GM23338 (cell line): ENCODE results near the gene SHKBP1. TPM values are rescaled to one million over a fixed set of nuclear protein-coding genes. Genes with fewer than 3 reads are reported as not detected.

ENCODE experiments used
- ATAC-seq: fragments of 200-7000 bp; cut with Tn5 transposase; 3 replicates; pipeline ENCODE4 v1.9.1; 2020
- DNase-seq: peaks from one replicate; pipeline ENCODE4 v3.0.0-alpha.2; 2015; ENCODE audit warnings: low spot score
- H2AFZ ChIP-seq: fragments of 200-600 bp; sonication (generic); 2 replicates; pipeline ENCODE4 v1.8.0; 2016; ENCODE audit warnings: antibody characterized with exemption, mild to moderate bottlenecking, moderate library complexity
- H3F3A ChIP-seq: fragments of 200-600 bp; sonication (generic); replicated peaks from 2 replicates; pipeline ENCODE4 v1.8.0; 2017; ENCODE audit warnings: antibody characterized with exemption, mixed run types, low read depth
- H3K27ac ChIP-seq: fragments of 200-600 bp; sonication (generic); 2 replicates; pipeline ENCODE4 v1.6.1; 2016; ENCODE audit warnings: low read depth
- H3K27me3 ChIP-seq: fragments of 200-600 bp; sonication (generic); 2 replicates; pipeline ENCODE4 v1.8.0; 2016; ENCODE audit warnings: mild to moderate bottlenecking, mixed run types, moderate library complexity; ENCODE audit not compliant: insufficient read depth
- H3K36me3 ChIP-seq: fragments of 200-600 bp; sonication (generic); 2 replicates; pipeline ENCODE4 v1.8.0; 2016; ENCODE audit warnings: mild to moderate bottlenecking; ENCODE audit not compliant: insufficient read depth
- H3K4me1 ChIP-seq: fragments of 200-600 bp; sonication (generic); 2 replicates; pipeline ENCODE4 v1.8.0; 2016; ENCODE audit warnings: mild to moderate bottlenecking, moderate library complexity; ENCODE audit not compliant: insufficient read depth
- H3K4me2 ChIP-seq: fragments of 200-600 bp; sonication (generic); 2 replicates; pipeline ENCODE4 v1.7.1; 2017; ENCODE audit warnings: mixed run types
- H3K4me3 ChIP-seq: fragments of 200-600 bp; sonication (generic); 2 replicates; pipeline ENCODE4 v1.6.1; 2016; ENCODE audit warnings: mixed run types
- H3K79me2 ChIP-seq: fragments of 200-600 bp; sonication (generic); replicated peaks from 2 replicates; pipeline ENCODE4 v1.8.0; 2017; ENCODE audit warnings: mild to moderate bottlenecking; ENCODE audit not compliant: insufficient read depth
- H3K9me2 ChIP-seq: fragments of 200-600 bp; sonication (generic); 2 replicates; pipeline ENCODE4 v1.8.0; 2017; ENCODE audit not compliant: insufficient read depth
- H4K20me1 ChIP-seq: fragments of 200-600 bp; sonication (generic); replicated peaks from 2 replicates; pipeline ENCODE4 v1.8.0; 2017; ENCODE audit warnings: mild to moderate bottlenecking; ENCODE audit not compliant: insufficient read depth
- H3K27ac Mint-ChIP-seq: 2 replicates; pipeline ENCODE4 v1.8.0; 2020; ENCODE audit warnings: inconsistent platforms, mild to moderate bottlenecking, moderate library complexity, mixed read lengths
- H3K27me3 Mint-ChIP-seq: 3 replicates; pipeline ENCODE4 v1.8.0; 2022; ENCODE audit warnings: low read depth, mild to moderate bottlenecking, moderate library complexity, mixed read lengths, inconsistent platforms; ENCODE audit not compliant: insufficient read depth, poor library complexity
- H3K36me3 Mint-ChIP-seq: 3 replicates; pipeline ENCODE4 v1.8.0; 2021; ENCODE audit warnings: low read depth, mild to moderate bottlenecking, inconsistent platforms, moderate library complexity, mixed read lengths
- H3K4me1 Mint-ChIP-seq: 3 replicates; pipeline ENCODE4 v1.8.0; 2020; ENCODE audit warnings: mild to moderate bottlenecking, inconsistent platforms, mixed read lengths
- H3K4me3 Mint-ChIP-seq: 3 replicates; pipeline ENCODE4 v1.8.0; 2021; ENCODE audit warnings: moderate library complexity, mild to moderate bottlenecking, inconsistent platforms, mixed read lengths
- H3K9me3 Mint-ChIP-seq: 3 replicates; pipeline ENCODE4 v1.8.0; 2020; ENCODE audit warnings: moderate library complexity, mild to moderate bottlenecking, inconsistent platforms, mixed read lengths
- CREB1 ChIP-seq: fragments of 250-450 bp; sonication (Bioruptor Pico); IDR thresholded peaks from 2 replicates; pipeline ENCODE4 v1.5.0; 2020; ENCODE audit warnings: low read depth, mild to moderate bottlenecking, moderate library complexity
- CTCF ChIP-seq, 2 experiments: fragments of 200-600 bp in 1 of 2; sonication (generic) in 1 of 2; conservative IDR thresholded peaks; 2 replicates each; pipeline versions ENCODE4 v1.5.1 to v1.6.1; 2016 to 2017; ENCODE audit warnings: antibody characterized with exemption in 2 of 2, low read depth in 2 of 2, mild to moderate bottlenecking in 2 of 2, moderate library complexity in 1 of 2
- ETS1 ChIP-seq: IDR thresholded peaks from 2 replicates; pipeline ENCODE4 v1.6.1; 2016; ENCODE audit warnings: antibody characterized with exemption
- EZH2 ChIP-seq: fragments of 200-600 bp; sonication (generic); IDR thresholded peaks from one replicate; pipeline ENCODE4 v1.8.0; 2017; ENCODE audit warnings: antibody characterized with exemption, mild to moderate bottlenecking, low read depth; ENCODE audit not compliant: unreplicated experiment
- EZH2phosphoT487 ChIP-seq: fragments of 200-600 bp; sonication (generic); IDR thresholded peaks from one replicate; pipeline ENCODE4 v1.8.1; 2018; ENCODE audit warnings: antibody characterized with exemption; ENCODE audit not compliant: unreplicated experiment
- JUNB ChIP-seq: IDR thresholded peaks from one replicate; pipeline ENCODE4 v1.6.1; 2016; ENCODE audit warnings: antibody characterized with exemption; ENCODE audit not compliant: unreplicated experiment
- NANOG ChIP-seq: IDR thresholded peaks from 2 replicates; pipeline ENCODE4 v1.6.1; 2016; ENCODE audit warnings: antibody characterized with exemption, borderline replicate concordance
- POLR2AphosphoS5 ChIP-seq: IDR thresholded peaks from 2 replicates; pipeline ENCODE4 v1.6.1; 2016; ENCODE audit warnings: antibody characterized with exemption, low read depth
- REST ChIP-seq: IDR thresholded peaks from one replicate; pipeline ENCODE4 v1.6.1; 2018; ENCODE audit warnings: antibody characterized with exemption; ENCODE audit not compliant: unreplicated experiment
- STAT1 ChIP-seq: IDR thresholded peaks from one replicate; pipeline ENCODE4 v1.6.1; 2016; ENCODE audit warnings: antibody characterized with exemption; ENCODE audit not compliant: unreplicated experiment
- ZNF114 ChIP-seq: fragments of 250-450 bp; sonication (Bioruptor Pico); IDR thresholded peaks from 2 replicates; pipeline ENCODE4 v1.5.0; 2020; ENCODE audit warnings: mild to moderate bottlenecking, moderate library complexity
- ZNF331 ChIP-seq: fragments of 250-450 bp; sonication (Bioruptor Pico); IDR thresholded peaks from 2 replicates; pipeline ENCODE4 v1.5.0; 2020; ENCODE audit warnings: low read depth, mild to moderate bottlenecking, moderate library complexity
- ZNF462 ChIP-seq: fragments of 250-450 bp; sonication (Bioruptor Pico); IDR thresholded peaks from 2 replicates; pipeline ENCODE4 v1.5.0; 2020; ENCODE audit warnings: mild to moderate bottlenecking, moderate library complexity
- polyA plus RNA-seq: library from polyadenylated mRNA; unstranded; fragments of >200 nt; fragmentation: Nextera tagmentation; extraction: Ambion mirVana; gene quantifications from 2 replicates; pipeline ENCODE4 v1.2.1, GENCODE V29; 2016
- total RNA-seq: library from RNA; depleted of rRNA; stranded (reverse); fragments of >200 nt; shearing (Covaris generic); gene quantifications from 2 replicates; pipeline ENCODE4 v1.2.3, GENCODE V29; 2014

The SHKBP1 gene
- total and polyA plus RNA-seq, 2 experiments from 2014 or later, result 63.2 to 69.8 TPM

GRCh38 chr19:40638327-40638726 lies 61.7 kb downstream of the SHKBP1 start:
- no peak overlapping the region for H3K4me3 Mint-ChIP-seq
- H3K27me3 Mint-ChIP-seq, result peaks cover 23% of the 10 kb centered on the region
- peaks cover 20% of the 10 kb centered on the region for H3K27me3 ChIP-seq

More at GRCh38 chr19:40638327-40638726, 61.7 kb downstream of the SHKBP1 start:
- Histone ChIP-seq H3K4me2 (no peak overlapping the region), H3K27ac (no peak overlapping the region), H3F3A (no peaks in the 10 kb centered on the region), H3K9me2 (no peaks in the 10 kb centered on the region), H3K36me3 (no peaks in the 10 kb centered on the region), H4K20me1 (no peaks in the 10 kb centered on the region), H2AFZ (no peak overlapping the region), H3K4me1 (peaks cover 16% of the 10 kb centered on the region), H3K4me3 (no peak overlapping the region), H3K79me2 (no peaks in the 10 kb centered on the region)
- Mint-ChIP-seq H3K36me3 (no peaks in the 10 kb centered on the region), H3K9me3 (no peaks in the 10 kb centered on the region; the same call in 2 of the 3 replicates), H3K27ac (no peak overlapping the region), H3K4me1 (peaks cover 23% of the 10 kb centered on the region)
- DNase-seq (no peak), ATAC-seq (no peak)
- TF ChIP-seq NANOG (no peak), EZH2 (no peak), EZH2phosphoT487 (no peak), ZNF331 (CRISPR knock-in tag) (no peak), ZNF462 (CRISPR knock-in tag) (no peak), STAT1 (no peak), ETS1 (no peak), CREB1 (no peak), ZNF114 (CRISPR knock-in tag) (no peak), REST (no peak), JUNB (no peak), POLR2AphosphoS5 (no peak), CTCF (conservative IDR thresholded peaks at IDR 0.05; ENCODE audit: low read depth in 2 of 2) (no peak)
